ENCODE results near the gene APPL1.

Gene APPL1, protein sequence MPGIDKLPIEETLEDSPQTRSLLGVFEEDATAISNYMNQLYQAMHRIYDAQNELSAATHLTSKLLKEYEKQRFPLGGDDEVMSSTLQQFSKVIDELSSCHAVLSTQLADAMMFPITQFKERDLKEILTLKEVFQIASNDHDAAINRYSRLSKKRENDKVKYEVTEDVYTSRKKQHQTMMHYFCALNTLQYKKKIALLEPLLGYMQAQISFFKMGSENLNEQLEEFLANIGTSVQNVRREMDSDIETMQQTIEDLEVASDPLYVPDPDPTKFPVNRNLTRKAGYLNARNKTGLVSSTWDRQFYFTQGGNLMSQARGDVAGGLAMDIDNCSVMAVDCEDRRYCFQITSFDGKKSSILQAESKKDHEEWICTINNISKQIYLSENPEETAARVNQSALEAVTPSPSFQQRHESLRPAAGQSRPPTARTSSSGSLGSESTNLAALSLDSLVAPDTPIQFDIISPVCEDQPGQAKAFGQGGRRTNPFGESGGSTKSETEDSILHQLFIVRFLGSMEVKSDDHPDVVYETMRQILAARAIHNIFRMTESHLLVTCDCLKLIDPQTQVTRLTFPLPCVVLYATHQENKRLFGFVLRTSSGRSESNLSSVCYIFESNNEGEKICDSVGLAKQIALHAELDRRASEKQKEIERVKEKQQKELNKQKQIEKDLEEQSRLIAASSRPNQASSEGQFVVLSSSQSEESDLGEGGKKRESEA

GRCh38 chr3:57227204-57227929, at the start of gene APPL1:
APPL1 (plus strand) TSS chr3:57227729; CDS start chr3:57227884, 155 bp downstream.
- peak; percentile 90 to 93 for DNase-seq

DNA sequence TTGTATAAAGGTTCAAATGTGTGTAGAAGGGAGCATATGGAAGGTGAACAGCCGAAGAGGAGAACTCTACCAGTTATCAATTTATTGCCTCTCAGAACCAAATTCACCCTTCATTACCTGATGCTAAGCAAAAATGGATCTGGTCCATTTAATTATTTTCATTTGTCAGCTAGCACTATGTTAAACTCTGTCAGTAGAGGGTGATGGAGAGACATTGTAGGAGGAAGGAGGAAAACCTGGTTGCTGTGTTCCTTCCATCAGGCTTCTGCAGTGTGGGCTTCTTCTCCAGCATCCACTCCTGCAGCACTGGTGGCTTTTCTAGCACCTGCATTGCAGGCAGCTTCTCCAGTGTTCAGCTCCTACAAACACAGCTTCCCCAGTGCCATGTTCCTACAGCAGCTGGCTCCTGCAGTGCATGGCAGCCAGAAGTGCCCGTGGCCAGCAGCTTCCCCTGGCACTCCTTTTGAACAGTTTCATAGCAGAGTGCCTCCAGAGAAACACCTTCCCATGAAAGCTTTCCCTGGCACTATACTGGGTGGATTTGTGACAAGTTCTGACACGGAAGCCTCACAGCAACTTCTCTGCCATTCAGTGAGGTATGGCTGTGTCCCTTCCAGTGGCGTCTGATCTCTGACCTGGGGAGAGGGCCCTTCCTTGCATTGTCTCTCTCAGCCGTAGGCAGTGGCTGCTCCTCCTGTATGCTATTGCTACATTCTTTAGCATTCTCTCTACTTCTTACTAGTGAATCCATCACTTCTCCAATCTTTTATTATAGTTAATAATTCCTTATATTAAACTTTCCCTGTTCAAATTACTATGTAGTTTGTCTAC, 47.7 kb upstream of the APPL1 start:
- peak; percentile 22 to 49 for DNase-seq

- DNase-seq = no peak
These were observed 43.0 kb upstream of the APPL1 start for GRCh38 chr3:57184526-57184925.

- DNase-seq = no peak
These were observed 35.5 kb upstream of the APPL1 start for GRCh38 chr3:57192028-57192427.

DNA sequence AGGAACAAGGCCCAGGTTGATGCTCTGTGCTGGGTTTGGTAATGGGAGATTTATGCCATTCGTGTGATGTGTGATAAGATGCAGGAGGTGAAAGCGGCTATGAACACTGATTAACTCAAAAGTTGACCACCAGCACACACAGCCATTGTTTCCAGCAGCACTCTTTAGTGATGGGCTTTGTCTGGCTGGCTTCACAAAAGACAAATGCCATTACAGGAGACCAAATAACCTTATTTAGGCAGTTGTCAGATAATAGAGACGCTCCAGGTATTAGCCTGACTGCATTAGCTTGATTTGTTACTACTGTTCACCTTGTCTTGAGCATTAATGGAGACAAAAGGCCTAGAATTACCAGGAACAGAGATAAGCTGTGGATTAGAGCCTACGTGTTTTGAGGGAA, 32.9 kb upstream of the APPL1 start:
- no peak for DNase-seq

GRCh38 chr3:57199895-57200297, 27.6 kb upstream of the APPL1 start, which contains the start of gene HESX1:
HESX1 (minus strand) TSS chr3:57199978; CDS start chr3:57199918, 60 bp downstream.
- DNase-seq = no peak

DNA sequence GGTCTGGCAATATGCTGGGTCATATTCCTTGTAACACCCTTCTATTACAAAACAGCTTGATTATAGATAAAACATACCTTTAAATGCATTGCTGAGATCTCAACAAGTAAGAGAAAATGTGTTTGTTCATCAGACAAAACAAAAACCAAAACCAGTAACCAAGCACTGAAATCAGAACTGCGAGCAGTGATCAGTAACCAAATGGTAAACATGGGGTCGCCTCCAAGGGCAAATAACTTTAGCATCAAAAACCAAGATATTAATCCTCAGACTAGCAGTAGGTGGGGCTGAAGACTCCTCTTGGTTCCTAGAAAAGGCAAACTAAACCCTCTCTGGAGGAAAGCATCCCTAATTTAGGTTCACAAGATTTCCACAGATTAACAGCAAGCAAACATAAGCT, 21.1 kb upstream of the APPL1 start:
- no peak for DNase-seq

DNA sequence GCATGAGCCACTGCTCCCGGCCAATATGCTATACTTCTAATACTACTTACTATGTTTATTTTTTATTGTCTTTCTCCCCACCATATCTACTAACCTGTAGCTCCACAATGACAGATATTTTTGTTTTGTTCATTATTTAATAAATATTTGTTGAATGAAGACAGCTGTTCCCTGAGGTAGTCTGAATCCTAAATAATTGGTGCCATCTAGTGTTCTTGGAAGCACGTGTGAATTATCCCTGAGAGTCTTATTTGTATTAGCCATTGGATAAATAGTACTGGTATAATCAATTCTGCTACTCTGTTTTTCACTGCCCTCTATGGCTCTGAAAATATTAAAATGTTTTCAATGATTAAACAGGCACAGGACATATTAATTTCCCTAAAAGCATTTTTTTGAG, 5.6 kb upstream of the APPL1 start:
- no peak for DNase-seq

GRCh38 chr3:57224856-57225255, 2.7 kb upstream of the APPL1 start:
- DNase-seq = no peak

DNA sequence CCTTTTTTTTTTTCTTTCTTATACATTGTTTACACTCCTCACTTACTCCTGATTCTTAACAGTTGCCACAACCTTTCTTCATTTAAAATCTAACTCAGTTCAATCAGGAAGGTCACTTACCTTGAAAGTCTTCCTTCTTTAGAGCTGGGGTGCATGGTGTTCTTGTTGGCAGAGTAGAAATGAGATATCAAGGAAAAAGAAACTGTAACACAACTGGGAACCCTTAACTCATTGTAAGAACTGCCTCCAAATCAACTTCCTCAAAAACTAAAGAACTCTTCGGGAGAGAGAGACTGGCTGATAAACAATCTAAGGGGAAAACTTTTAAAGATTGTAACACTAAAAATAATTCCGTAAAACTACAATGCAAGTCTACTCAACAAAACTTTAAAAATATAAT, 1.4 kb upstream of the APPL1 start:
- peak; percentile 69 for DNase-seq

- DNase-seq = peak; percentile 42 to 46
These were observed 612 bp downstream of the APPL1 start for GRCh38 chr3:57227930-57228751.

GRCh38 chr3:57230006-57230405, 2.5 kb downstream of the APPL1 start:
- no peak for DNase-seq

- no peak for DNase-seq
These were observed 6.3 kb downstream of the APPL1 start for GRCh38 chr3:57233799-57234198.

GRCh38 chr3:57234613-57235575, 7.4 kb downstream of the APPL1 start:
- no peak for DNase-seq

DNA sequence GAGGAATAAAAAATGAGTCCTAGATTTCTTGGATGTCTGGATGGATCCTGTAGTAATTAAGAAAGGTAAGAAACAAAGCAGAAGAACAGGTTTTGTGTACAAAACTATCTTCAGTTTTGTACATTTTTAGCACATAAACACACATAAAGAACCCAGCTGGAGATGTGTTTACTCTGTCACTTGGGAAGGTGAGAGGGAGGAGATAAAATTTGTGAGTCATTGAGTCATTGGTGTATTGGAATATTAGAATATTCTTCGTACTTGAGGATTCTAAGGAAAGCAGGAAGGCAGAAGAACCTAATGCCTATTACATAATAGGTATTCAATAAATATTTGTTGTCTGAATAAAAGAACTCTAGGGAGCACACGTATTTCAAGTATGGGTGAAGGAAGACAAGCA, 17.4 kb downstream of the APPL1 start:
- DNase-seq = no peak

DNA sequence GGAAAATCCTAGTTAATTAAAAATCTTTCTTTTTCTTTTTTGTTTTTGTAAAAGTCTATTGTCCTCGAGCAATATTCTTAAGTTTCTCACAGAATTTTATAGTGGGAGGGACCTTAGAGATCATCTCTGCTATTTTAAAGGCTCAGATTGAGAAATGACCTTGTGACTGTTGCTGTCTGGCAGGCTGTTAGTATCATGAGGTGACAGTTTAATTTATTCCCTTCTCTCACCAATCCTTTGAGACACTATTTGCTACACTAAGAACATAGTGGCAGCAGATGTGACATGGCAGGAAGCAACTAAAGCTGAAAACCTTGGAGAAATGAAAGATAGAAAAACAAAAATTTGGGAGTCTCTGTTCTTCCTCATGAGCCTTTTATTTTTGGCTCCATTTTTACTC, 24.9 kb downstream of the APPL1 start:
- DNase-seq = no peak

- DNase-seq = no peak
These were observed 29.3 kb downstream of the APPL1 start for GRCh38 chr3:57256844-57257243.

GRCh38 chr3:57257678-57258077, 30.1 kb downstream of the APPL1 start:
- DNase-seq = no peak

DNA sequence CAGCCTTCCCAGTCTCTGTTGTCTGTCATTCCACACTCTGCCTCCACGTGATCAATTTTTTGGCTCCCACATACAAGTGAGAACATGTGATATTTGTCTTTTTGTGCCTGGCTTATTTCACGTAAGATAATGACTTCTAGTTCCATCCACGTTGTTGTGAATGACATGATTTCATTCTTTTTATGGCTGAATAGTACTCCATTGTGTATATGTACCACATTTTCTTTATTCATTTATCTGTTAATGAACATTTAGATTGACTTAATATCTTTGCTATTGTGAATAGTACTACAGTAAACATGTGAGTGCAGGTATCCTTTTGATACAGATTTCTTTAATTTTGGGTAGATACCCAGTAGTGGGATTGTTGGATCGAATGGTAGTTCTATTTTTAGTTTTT, 33.6 kb downstream of the APPL1 start:
- no peak for DNase-seq

DNA sequence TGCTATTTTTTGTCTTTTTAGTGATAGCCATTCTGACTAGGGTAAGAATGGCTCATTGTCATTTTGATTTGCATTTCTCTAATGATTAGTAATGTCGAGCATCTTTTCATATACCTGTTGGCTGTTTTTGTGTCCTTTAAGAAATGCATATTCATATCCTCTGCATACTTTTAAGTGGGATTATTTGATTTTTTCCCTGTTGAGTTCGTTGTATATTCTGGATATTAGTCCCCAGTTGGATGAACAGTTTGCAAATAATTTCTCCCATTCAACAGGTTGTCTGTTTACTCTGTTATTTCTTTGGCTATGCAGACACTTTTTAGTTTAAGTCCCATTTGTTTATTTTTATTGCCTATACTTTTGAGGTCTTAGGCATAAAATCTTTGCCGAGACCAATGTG, 34.4 kb downstream of the APPL1 start:
- DNase-seq = no peak

DNA sequence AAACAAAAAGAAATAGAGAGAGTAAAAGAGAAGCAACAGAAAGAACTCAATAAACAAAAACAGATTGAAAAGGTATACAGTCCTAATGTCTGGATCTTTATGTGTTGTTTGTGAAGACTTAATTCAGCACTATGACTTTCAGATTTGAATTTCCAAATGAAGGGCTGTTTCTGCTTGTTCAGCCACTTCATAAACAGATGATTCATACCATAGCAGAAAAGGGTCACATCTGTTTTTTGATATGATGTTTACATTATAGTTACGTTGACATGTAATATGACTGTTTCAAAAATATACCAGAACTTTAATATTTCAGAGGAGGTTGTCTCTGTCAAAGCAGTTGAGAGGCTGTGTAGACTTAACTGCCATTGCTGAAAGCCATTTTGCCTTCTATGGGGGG, 40.9 kb downstream of the APPL1 start:
- DNase-seq = no peak

Measured in AML-193 (cell line).